Uterus (tissue), 4 donors: ENCODE data around the gene TEX2. TPM values are rescaled to one million over a fixed set of nuclear protein-coding genes. Genes with fewer than 3 reads are reported as not detected.
"Not testable (repeated sequence)": the region's sequence is repeated elsewhere in the genome, so short reads cannot be mapped to it uniquely, and the experiment has no call there.

Experiments
- DNase-seq, 2 donors: peaks; one replicate each; pipeline ENCODE4 v3.0.0-alpha.2; 2019 to 2020
- H3K27ac ChIP-seq, 2 donors: fragments of 200-600 bp; sonication (generic); 1 replicate in 1 of 2; 2 replicates in 1 of 2; pipeline ENCODE4 v1.5.1; 2016 to 2018
- H3K27me3 ChIP-seq, 2 donors: fragments of 200-600 bp; sonication (generic); one replicate each; pipeline ENCODE4 v1.5.1; 2018 to 2019; ENCODE audit warnings: control low read depth in 1 of 2
- H3K36me3 ChIP-seq, 2 donors: fragments of 200-600 bp; sonication (generic); one replicate each; pipeline ENCODE4 v1.5.1; 2019; ENCODE audit warnings: control low read depth in 1 of 2
- H3K4me1 ChIP-seq, 2 donors: fragments of 200-600 bp; sonication (generic); one replicate each; pipeline ENCODE4 v1.5.1; 2018 to 2019; ENCODE audit warnings: control low read depth in 1 of 2
- H3K4me3 ChIP-seq, 2 donors: fragments of 200-600 bp; sonication (generic); 1 replicate in 1 of 2; 2 replicates in 1 of 2; pipeline ENCODE4 v1.5.1; 2018 to 2019; ENCODE audit warnings: mild to moderate bottlenecking in 1 of 2
- H3K9me3 ChIP-seq, 2 donors: fragments of 200-600 bp; sonication (generic); one replicate each; pipeline ENCODE4 v1.5.1; 2019; ENCODE audit warnings: control low read depth in 1 of 2
- POLR2A ChIP-seq, 2 donors: fragments of 450-650 bp; IDR thresholded peaks; one replicate each; pipeline ENCODE4 v1.6.1; 2016; ENCODE audit warnings: antibody characterized with exemption in 2 of 2, mild to moderate bottlenecking in 1 of 2, moderate library complexity in 1 of 2
- intact Hi-C: fragments of 100-400 bp; cut with DNase I; formaldehyde crosslinking; loops from one replicate; pipeline ENCODE4 v1.15.1; 2023; ENCODE audit warnings: low total_unique reads
- total RNA-seq, 4 donors: library from RNA; depleted of rRNA in 3 of 4; stranded (reverse); fragments of >200 nt in 3 of 4; gene quantifications; one replicate each; pipeline versions ENCODE4 v1.1.0 to v1.2.4, GENCODE V29; 2014 to 2023
- TF ChIP-seq, protein P1 (sequence below), 4 experiments: fragments of 200-600 bp in 2 of 4; fragments of 450-650 bp in 2 of 4; sonication (generic) in 2 of 4; IDR thresholded peaks; one replicate each; pipeline ENCODE4 v1.5.1; 2016 to 2019; ENCODE audit warnings: antibody characterized with exemption in 4 of 4, mild to moderate bottlenecking in 2 of 4, moderate library complexity in 1 of 4
- donor health status: DM: yes; HTN: yes; CAD: no.

The TEX2 gene
- total RNA-seq, 4 donors from 2014 or later: 23.8 to 43.4 (median 35.6) TPM

DNA sequence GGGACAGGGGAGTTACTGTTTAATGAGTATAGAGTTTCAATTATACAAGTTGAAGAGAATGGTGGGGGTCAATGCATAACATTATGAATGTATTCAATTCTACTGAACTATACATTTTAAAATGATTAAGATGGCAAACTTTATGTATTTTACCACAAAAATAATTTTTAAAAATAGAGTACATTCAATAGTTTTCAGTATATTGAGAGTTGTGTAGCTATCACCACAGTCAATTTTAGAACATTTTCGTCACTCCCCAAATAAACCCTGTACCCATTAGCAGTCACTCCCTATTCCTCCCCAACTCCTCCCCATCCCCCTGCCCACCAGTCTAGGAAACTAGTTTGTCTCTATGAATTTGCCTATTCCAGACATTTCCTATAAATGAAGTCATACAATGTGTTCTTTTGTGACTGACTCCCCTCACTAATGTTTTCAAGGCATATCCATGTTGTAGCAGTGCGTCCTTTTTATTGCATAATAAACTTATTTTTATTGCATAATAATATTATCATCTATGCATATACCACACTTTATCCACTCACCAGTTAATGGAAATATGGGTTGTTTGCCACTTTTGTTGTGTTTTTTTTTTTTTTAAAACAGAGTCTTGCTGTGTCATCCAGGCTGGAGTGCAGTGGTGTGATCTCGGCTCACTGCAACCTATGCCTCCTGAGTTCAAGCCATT, 80.6 kb downstream of the TEX2 start:
- H3K4me1 ChIP-seq: peaks cover 0 to 4% of the 10 kb centered on the region in 2 donors
- no peaks in the 10 kb centered on the region for H3K36me3 ChIP-seq
- H3K4me3 ChIP-seq: no peak overlapping the region
- TF ChIP-seq, protein P1, sequence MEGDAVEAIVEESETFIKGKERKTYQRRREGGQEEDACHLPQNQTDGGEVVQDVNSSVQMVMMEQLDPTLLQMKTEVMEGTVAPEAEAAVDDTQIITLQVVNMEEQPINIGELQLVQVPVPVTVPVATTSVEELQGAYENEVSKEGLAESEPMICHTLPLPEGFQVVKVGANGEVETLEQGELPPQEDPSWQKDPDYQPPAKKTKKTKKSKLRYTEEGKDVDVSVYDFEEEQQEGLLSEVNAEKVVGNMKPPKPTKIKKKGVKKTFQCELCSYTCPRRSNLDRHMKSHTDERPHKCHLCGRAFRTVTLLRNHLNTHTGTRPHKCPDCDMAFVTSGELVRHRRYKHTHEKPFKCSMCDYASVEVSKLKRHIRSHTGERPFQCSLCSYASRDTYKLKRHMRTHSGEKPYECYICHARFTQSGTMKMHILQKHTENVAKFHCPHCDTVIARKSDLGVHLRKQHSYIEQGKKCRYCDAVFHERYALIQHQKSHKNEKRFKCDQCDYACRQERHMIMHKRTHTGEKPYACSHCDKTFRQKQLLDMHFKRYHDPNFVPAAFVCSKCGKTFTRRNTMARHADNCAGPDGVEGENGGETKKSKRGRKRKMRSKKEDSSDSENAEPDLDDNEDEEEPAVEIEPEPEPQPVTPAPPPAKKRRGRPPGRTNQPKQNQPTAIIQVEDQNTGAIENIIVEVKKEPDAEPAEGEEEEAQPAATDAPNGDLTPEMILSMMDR (IDR thresholded peaks at IDR 0.05): no peak
- no peak for TF ChIP-seq POLR2A (IDR thresholded peaks at IDR 0.05)
- no peak for DNase-seq
- intact Hi-C loops: no loop called here
- H3K27me3 ChIP-seq: no peaks in the 10 kb centered on the region
- H3K27ac ChIP-seq: no peak overlapping the region
- no peaks in the 10 kb centered on the region for H3K9me3 ChIP-seq

DNA sequence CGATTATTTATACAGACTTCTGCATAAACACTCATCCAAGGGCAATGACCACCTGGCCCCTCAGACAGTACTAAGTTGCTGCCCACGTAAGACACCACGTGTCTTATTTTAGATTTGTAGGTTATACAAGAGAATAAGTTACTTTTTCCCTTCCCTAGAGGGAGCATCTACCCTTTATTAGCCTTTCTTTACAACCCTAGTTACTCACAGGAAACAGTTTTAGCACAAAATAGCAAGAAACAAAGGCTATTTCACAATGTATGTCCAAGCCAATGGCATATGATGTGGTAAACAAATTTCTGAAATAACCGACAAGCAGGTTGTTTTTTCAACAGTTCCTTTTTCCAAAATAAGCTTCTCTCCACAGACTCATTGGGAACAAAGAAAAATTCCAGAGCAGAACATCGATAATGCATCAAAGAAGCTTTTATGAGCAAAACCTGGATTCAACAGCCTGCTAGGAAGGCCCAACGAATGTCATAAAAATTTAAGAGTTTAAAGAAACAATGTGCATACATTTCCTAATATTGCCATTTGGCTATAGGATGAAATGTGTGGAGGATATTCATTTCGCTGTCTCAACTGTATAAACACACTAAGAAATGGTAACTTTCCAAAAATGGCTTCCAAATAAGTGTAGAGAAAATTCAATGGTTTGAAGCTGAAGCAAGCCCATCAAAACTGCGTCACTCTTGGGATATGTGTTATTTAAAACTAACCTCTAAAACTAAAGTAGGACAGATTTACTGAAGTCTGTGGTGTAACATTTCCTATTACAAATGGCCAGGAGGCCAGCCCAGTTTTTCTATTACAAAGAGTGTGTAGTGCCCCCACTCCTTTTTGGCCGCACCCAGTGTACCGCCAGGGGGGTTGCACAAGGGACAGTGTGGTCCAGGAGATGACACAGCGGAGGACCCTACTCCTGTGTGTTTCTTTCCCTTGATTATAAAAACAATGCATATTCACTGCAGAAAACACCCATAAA, 82.7 kb downstream of the TEX2 start:
- H3K9me3 ChIP-seq: no peaks in the 10 kb centered on the region
- peaks cover 0 to 4% of the 10 kb centered on the region in 2 donors for H3K4me1 ChIP-seq
- H3K27me3 ChIP-seq: no peaks in the 10 kb centered on the region
- no peaks in the 10 kb centered on the region for H3K36me3 ChIP-seq
- H3K27ac ChIP-seq: peak overlapping the region; percentile 71 to 83
- DNase-seq: peak; percentile 70 to 82
- H3K4me3 ChIP-seq: no peak overlapping the region
- TF ChIP-seq, protein P1 (IDR thresholded peaks at IDR 0.05): peak in 3 of 4 experiments; percentile 16 to 33 (median 17)
- no peak for TF ChIP-seq POLR2A (IDR thresholded peaks at IDR 0.05)
- intact Hi-C loops: no loop called here

DNA sequence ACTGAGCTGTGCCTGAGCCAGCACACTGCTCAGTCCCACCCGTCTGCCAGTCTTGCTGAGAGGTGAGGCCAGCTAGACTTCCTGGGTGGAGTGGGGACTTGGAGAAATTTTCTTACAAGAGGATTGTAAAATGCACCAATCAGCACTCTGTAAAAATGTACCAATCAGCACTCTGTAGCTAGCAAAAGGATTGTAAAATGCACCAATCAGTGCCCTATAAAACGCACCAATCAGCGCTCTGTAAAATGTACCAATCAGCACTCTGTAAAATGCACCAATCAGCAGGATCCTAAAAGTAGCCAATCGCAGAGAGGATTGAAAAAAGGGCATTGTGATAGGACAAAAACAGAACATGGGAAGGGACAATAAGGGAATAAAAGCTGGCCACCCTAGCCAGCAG, 84.0 kb downstream of the TEX2 start:
- H3K27ac ChIP-seq: peak overlapping the region in 1 of 2 donors; percentile 71
- H3K9me3 ChIP-seq, H3K36me3 ChIP-seq, DNase-seq, H3K4me1 ChIP-seq, H3K4me3 ChIP-seq, intact Hi-C loops, H3K27me3 ChIP-seq: not testable (repeated sequence)

DNA sequence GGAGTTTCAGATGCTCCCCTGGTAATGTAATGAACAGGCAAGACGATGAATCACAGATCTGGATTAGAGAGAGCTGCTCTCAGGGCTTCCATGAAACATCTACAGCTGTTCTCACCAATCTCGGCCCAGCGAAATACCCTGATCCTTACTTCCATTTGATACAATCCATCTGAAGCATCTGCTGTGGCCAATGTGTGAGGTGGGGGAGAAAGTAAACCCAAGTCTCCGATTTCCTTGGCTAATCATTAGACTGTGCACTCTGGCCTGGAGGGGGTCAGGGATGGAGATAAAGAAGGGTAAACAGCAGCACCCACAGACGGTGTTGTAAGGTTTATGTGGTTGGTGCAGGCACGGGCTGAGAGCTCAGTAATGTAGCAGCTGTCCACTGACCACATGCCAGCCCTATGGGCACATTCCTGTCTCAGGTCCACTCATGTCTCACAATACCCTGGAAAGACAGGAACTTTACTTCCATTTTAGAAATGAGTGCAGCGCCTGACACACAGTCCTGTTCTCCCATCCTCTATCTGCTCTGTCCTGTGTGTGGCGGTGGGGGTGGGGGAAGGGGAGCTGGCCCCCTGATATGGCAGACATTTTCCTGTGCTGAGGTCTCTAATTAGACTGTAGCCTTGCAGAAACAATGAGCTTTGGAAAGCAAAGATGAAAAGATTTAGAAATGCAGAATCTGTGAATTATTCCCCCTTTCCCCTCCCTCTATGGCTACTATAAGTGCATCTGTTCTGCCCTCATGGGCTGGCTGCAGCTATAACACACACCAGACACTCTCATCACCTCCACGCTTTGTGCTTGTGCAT, 84.8 kb downstream of the TEX2 start:
- no peaks in the 10 kb centered on the region for H3K27me3 ChIP-seq
- no peak overlapping the region for H3K4me3 ChIP-seq
- H3K4me1 ChIP-seq: peaks cover 0 to 4% of the 10 kb centered on the region in 2 donors
- H3K27ac ChIP-seq: peak overlapping the region in 1 of 2 donors; percentile 0
- TF ChIP-seq POLR2A (IDR thresholded peaks at IDR 0.05): no peak
- no peak for DNase-seq
- no peaks in the 10 kb centered on the region for H3K9me3 ChIP-seq
- H3K36me3 ChIP-seq: no peaks in the 10 kb centered on the region
- intact Hi-C loops: no loop called here

DNA sequence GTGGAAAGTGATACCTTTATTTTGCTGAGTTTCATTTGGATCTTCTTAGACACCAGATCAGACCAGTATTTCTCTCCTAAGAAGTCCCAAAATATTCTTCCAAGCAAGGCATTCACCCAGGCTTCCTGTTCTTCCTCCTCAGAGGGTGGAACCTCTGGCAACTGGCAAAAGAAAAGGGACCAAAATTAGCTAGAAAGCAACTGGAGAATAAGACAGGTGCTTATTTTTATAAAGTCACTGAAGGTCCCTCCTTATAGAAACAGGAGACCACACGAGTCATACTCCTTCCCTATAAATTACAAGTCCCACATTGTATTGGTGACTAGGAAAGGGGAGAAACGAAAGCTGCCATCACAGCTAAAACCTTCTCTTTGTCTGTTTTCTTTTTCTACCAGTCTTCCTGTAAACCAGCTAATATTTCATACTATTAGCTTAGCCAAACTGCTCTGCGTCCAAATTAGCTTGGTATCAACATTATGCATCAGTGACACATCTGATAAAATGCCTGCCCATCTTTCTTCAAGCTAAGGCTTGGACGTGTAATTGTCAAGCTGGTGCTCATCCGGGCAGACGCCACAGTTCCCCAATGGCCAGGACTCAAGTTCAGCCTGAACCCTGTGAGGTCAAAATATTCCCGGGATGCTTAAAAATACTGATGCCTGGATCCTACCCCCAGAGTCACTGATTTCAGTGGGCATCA, 85.6 kb downstream of the TEX2 start:
- Histone ChIP-seq H3K27ac (peak overlapping the region; percentile 0 to 11), H3K4me1 (peaks cover 0 to 4% of the 10 kb centered on the region in 2 donors), H3K27me3 (no peaks in the 10 kb centered on the region), H3K4me3 (no peak overlapping the region), H3K9me3 (no peaks in the 10 kb centered on the region), H3K36me3 (no peaks in the 10 kb centered on the region)
- TF ChIP-seq, protein P1 (IDR thresholded peaks at IDR 0.05): no peak
- TF ChIP-seq POLR2A (IDR thresholded peaks at IDR 0.05): no peak
- DNase-seq: no peak
- intact Hi-C loops: no loop called here
